Activated T-cell treated with anti-CD3 and anti-CD28 coated beads, Interleukin-2, amount 50 U/mL, for 72 hours (primary cell): Measurements from ENCODE around the gene KAZALD1. TPM values are rescaled to one million over a fixed set of nuclear protein-coding genes. Genes with fewer than 3 reads are reported as not detected.

Experiments used
- ATAC-seq, 2 donors: fragments of 150-1000 bp; cut with Tn5 transposase; replicated peaks in 1 of 2; 2 replicates each; pipeline ENCODE4 v1.10.0; 2021; ENCODE audit warnings: moderate library complexity in 2 of 2, mild to moderate bottlenecking in 1 of 2
- DNase-seq, 2 donors: peaks; one replicate each; pipeline ENCODE4 v3.0.0; 2021 to 2022; ENCODE audit warnings: mixed read lengths in 1 of 2
- H3K27ac Mint-ChIP-seq: one replicate; pipeline ENCODE4 v1.8.0; 2022; ENCODE audit warnings: mild to moderate bottlenecking, moderate library complexity, mixed read lengths
- H3K27me3 Mint-ChIP-seq: one replicate; pipeline ENCODE4 v1.8.0; 2022; ENCODE audit warnings: low read depth, mixed read lengths
- H3K36me3 Mint-ChIP-seq, 2 donors: one replicate each; pipeline ENCODE4 v1.8.0; 2022; ENCODE audit warnings: mixed read lengths in 2 of 2, mild to moderate bottlenecking in 1 of 2; ENCODE audit not compliant: insufficient read depth in 2 of 2
- H3K4me1 Mint-ChIP-seq: one replicate; pipeline ENCODE4 v1.8.0; 2022; ENCODE audit warnings: low read depth, mixed read lengths
- H3K4me3 Mint-ChIP-seq, 2 donors: one replicate each; pipeline ENCODE4 v1.8.0; 2022; ENCODE audit warnings: mild to moderate bottlenecking in 2 of 2, mixed read lengths in 2 of 2, moderate library complexity in 2 of 2
- H3K9me3 Mint-ChIP-seq, 2 donors: one replicate each; pipeline ENCODE4 v1.8.0; 2022; ENCODE audit warnings: mixed read lengths in 2 of 2
- total RNA-seq, 2 donors: library from RNA; stranded (reverse); gene quantifications; one replicate each; pipeline ENCODE4 v1.2.3, GENCODE V29; 2022

KAZALD1 gene
- total RNA-seq, 2 donors from 2014 or later: 0.49 to 0.53 TPM

DNA sequence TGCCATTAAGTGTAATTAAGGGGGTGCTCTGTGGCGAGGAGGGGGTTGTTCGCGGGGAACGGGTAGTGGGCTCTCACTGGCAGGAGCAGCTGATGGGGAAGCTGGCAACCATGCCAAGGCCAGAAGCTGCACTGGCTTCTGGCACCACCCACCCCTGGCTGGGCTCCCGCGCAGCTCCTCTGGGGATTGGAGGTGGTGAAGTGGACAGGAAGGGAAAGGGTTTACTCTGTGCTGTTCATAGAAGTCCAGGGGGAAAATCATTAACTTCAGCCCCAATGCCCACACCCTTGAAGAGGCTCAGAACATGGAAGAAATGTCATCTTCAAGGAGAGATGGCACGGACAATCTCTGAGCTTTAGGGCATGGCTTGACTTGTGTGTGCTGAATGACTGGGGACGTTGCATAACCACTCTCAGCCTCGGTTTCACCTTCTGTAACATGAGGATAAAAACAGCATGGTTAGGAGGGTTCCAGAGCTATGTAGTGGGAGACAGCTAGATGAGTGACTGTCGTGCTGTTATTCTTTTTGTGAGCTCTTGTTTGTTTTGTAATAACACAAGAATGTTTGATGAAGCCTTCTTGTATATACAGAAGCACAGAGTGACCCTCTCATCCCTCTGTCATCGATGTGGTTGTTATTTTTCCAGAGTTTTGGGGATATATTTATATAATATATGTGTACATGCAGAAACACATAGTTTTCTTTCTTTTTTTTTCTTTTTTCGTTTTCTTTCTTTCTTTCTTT lies 29.9 kb downstream of the KAZALD1 start:
- Mint-ChIP-seq H3K36me3 (no peaks in the 10 kb centered on the region), H3K4me3 (no peak overlapping the region), H3K9me3 (no peaks in the 10 kb centered on the region), H3K4me1 (no peaks in the 10 kb centered on the region), H3K27ac (no peak overlapping the region), H3K27me3 (peaks cover 76% of the 10 kb centered on the region)
- DNase-seq: no peak
- no peak for ATAC-seq

- no peaks in the 10 kb centered on the region for H3K9me3 Mint-ChIP-seq
- H3K4me1 Mint-ChIP-seq: no peaks in the 10 kb centered on the region
- no peaks in the 10 kb centered on the region for H3K36me3 Mint-ChIP-seq
- DNase-seq (no peak), ATAC-seq (no peak)
- no peak overlapping the region for H3K4me3 Mint-ChIP-seq
- H3K27me3 Mint-ChIP-seq: peaks cover 76% of the 10 kb centered on the region
- no peak overlapping the region for H3K27ac Mint-ChIP-seq
Observed at GRCh38 chr10:101092881-101093354, 31.1 kb downstream of the KAZALD1 start.

DNA sequence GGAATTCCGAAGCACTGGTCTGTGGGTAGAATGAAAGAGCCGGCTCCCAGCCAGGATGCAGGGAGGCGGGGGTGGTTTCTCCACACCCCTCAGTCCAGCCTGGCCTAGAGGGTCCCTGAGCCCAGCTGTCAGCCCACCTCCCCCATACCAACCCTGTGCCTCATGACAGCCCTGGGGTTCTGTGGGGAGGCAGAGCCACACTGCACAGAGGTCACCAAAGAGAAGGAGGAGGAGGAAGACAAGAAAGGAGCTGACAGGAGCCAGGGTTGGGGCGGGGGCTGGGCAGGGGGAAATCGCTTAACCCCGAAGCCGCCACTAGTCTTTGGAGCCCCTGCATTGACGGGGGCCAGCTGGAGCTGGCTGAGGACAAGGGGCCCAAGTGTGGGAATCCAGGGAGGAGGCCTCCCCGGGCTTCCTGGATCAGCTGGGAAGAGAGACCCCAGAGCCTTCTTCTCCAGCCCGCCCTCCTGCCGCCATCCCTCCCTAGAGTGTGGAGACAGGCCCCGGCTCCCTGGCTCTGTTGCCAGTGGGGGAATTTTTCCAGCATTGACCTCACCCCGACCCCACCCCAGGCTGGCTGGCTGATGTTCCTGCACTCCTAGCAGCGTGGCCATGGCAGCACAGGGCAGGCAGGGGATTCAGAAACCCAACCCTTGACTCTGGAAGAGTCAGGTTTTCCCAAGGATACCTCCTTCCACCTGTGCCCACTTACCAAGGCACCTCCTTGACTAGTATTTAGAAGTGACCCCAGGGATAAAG lies 32.5 kb downstream of the KAZALD1 start:
- peaks cover 67% of the 10 kb centered on the region for H3K27me3 Mint-ChIP-seq
- H3K4me3 Mint-ChIP-seq: no peak overlapping the region
- H3K36me3 Mint-ChIP-seq: no peaks in the 10 kb centered on the region
- H3K27ac Mint-ChIP-seq: no peak overlapping the region
- DNase-seq (no peak), ATAC-seq (no peak)
- no peaks in the 10 kb centered on the region for H3K9me3 Mint-ChIP-seq
- no peaks in the 10 kb centered on the region for H3K4me1 Mint-ChIP-seq

DNA sequence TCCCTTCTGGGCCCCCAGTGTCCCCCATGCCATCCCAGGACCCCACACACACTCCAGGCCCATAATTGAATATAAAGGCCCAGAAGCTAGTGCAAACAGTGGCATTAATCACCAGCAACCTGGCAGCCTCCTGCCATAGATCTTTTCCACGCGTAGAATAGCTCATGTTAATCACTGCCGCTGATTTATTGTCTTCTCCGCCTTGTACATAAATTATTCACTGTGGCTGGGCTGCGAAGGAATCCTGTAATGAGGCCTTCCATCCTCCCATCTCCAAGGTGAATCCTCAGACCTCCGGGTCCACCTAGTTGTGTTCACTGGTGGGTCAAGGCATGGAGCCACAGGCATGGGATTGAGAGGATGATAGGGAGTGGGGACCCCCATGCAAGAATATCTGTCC lies 33.2 kb downstream of the KAZALD1 start:
- no peak overlapping the region for H3K27ac Mint-ChIP-seq
- no peak overlapping the region for H3K4me3 Mint-ChIP-seq
- no peaks in the 10 kb centered on the region for H3K36me3 Mint-ChIP-seq
- no peaks in the 10 kb centered on the region for H3K9me3 Mint-ChIP-seq
- DNase-seq (no peak), ATAC-seq (no peak)
- H3K4me1 Mint-ChIP-seq: no peaks in the 10 kb centered on the region
- peaks cover 71% of the 10 kb centered on the region for H3K27me3 Mint-ChIP-seq

DNA sequence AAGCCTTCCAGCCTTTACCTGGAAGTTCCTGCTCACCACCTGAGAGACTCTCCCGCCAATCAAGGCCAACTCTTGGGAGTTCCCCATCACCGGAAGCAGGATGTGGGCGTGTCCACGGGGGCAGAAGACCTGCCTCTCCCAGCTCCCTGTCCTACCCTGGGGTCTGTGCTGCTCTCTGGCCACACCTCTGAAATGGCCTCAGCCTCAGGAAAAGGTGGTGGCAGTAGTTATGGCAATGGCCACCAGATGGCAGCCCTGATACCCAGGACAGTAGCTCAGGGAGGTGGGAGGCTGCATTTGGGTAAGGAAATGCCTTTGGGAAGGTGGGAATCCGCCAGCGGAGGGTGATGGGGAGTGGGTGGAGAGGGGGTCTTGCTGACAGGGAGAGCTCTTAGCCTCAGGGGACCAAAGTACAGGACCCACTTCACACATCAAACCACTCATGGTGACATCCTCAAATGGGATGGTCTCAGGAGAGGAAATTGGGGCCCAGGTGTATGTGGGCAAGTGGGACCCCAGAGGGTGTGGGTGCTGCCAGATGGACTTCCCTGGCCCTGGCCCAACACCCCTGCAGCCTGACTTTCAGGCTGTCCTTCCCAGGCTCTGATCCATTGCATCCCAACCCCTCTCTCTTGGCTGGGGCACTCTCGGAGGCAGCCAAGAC lies 33.9 kb downstream of the KAZALD1 start:
- no peaks in the 10 kb centered on the region for H3K36me3 Mint-ChIP-seq
- H3K27me3 Mint-ChIP-seq: peaks cover 67% of the 10 kb centered on the region
- no peak overlapping the region for H3K27ac Mint-ChIP-seq
- no peaks in the 10 kb centered on the region for H3K9me3 Mint-ChIP-seq
- DNase-seq (peak; percentile 75 to 78), ATAC-seq (peak; percentile 90 to 92)
- no peak overlapping the region for H3K4me3 Mint-ChIP-seq
- no peaks in the 10 kb centered on the region for H3K4me1 Mint-ChIP-seq

GRCh38 chr10:101096378-101096777 lies 34.6 kb downstream of the KAZALD1 start:
- no peak for DNase-seq
- no peak for ATAC-seq
- Mint-ChIP-seq H3K36me3 (no peaks in the 10 kb centered on the region), H3K27ac (no peak overlapping the region), H3K9me3 (no peaks in the 10 kb centered on the region), H3K4me1 (no peaks in the 10 kb centered on the region), H3K4me3 (no peak overlapping the region), H3K27me3 (peaks cover 64% of the 10 kb centered on the region)

GRCh38 chr10:101097881-101098280 lies 36.1 kb downstream of the KAZALD1 start:
- DNase-seq: no peak
- H3K36me3 Mint-ChIP-seq: no peaks in the 10 kb centered on the region
- no peaks in the 10 kb centered on the region for H3K9me3 Mint-ChIP-seq
- no peak overlapping the region for H3K4me3 Mint-ChIP-seq
- ATAC-seq: no peak
- no peak overlapping the region for H3K27ac Mint-ChIP-seq
- peaks cover 66% of the 10 kb centered on the region for H3K27me3 Mint-ChIP-seq
- no peaks in the 10 kb centered on the region for H3K4me1 Mint-ChIP-seq

DNA sequence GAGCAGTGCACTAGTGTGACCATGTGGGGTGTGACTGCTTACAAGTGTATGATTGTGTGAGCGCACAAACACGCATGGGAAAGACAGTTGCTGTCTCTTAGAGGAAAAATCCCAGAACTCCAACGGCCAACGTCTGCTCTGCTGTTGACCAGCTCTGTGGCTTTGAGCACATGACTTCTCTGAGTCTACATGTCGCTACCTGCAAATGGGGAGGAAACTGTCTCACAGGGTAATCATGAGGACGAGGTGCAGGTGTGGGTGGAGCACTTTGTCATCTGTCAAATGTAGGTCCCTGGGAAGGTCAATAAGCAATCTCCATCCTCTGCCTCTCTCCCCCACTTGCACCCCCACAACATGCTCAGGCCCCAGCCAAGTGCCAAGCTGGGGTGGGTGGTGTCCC lies 38.1 kb downstream of the KAZALD1 start:
- Mint-ChIP-seq H3K9me3 (no peaks in the 10 kb centered on the region), H3K36me3 (no peaks in the 10 kb centered on the region), H3K4me1 (no peaks in the 10 kb centered on the region), H3K27ac (no peak overlapping the region), H3K27me3 (peaks cover 54% of the 10 kb centered on the region), H3K4me3 (no peak overlapping the region)
- DNase-seq: no peak
- no peak for ATAC-seq

DNA sequence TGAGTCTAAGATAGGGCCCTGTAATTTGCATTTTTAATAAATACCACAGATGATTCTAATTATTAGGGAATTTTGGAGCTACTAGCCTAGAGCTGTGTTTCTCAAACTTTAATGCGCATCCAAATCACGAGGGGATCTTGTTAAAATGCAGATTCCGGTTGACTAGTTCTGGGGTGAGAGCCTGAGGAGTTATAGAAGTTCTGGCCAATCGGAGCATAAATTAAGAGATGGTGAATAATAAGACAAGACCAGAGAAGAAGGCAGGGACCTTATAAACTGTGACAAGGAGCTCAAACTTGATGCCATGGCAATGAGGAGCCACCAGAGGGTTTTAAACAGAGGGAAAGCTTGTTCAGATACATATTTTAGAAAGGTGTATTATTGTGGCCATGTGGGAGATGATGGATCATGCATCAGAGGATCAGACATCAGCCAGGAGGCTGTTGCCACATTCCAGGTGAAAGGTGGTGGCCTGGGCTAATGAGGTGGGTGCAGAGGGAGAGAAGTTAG lies 39.6 kb downstream of the KAZALD1 start:
- Mint-ChIP-seq H3K27ac (no peak overlapping the region), H3K9me3 (no peaks in the 10 kb centered on the region), H3K27me3 (peaks cover 44% of the 10 kb centered on the region), H3K4me3 (no peak overlapping the region), H3K36me3 (no peaks in the 10 kb centered on the region), H3K4me1 (no peaks in the 10 kb centered on the region)
- no peak for DNase-seq
- ATAC-seq: no peak

DNA sequence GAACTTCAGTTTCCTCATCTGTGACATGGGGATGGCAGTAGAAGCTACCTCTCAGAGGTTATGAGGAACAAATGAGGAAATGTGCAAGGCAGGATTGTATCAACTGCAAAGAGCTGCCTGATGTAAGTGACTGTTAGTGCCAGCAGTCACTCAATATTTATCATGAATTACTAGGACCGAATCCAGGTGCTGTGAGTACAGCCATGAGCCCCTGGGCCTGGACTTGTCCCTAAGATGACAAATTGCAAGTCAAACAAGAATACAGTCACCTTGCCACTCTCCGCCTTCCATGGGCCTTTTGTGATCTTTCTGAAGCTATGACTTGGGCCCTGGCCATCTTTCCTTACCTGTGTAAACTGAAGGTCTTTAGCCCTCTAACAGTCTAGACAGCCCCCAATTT lies 41.6 kb downstream of the KAZALD1 start:
- Mint-ChIP-seq H3K27me3 (peaks cover 46% of the 10 kb centered on the region), H3K9me3 (no peaks in the 10 kb centered on the region), H3K4me3 (no peak overlapping the region), H3K27ac (no peak overlapping the region), H3K4me1 (no peaks in the 10 kb centered on the region), H3K36me3 (no peaks in the 10 kb centered on the region)
- DNase-seq: no peak
- no peak for ATAC-seq

DNA sequence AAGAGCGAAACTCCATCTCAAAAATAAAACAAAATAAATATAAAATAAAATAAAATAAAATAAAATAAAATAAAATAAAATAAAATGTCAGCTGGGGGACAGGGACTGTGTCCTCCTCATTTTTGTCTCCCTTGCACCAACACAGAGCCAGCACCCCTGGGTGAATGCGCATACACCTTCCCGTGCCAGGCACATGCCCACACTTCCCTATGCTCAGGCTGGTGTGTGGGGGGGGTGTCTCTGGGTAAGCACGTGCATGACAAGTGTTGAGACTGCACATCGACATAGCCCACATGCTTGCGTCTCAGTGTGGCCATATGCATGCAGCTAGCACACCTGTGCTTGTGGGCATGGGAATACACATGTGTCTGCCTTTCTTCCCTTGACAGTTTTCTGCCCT lies 44.6 kb downstream of the KAZALD1 start:
- Mint-ChIP-seq H3K27ac (no peak overlapping the region), H3K36me3 (no peaks in the 10 kb centered on the region), H3K4me3 (no peak overlapping the region), H3K9me3 (no peaks in the 10 kb centered on the region), H3K4me1 (no peaks in the 10 kb centered on the region), H3K27me3 (peaks cover 38% of the 10 kb centered on the region)
- ATAC-seq (no peak), DNase-seq (no peak)

DNA sequence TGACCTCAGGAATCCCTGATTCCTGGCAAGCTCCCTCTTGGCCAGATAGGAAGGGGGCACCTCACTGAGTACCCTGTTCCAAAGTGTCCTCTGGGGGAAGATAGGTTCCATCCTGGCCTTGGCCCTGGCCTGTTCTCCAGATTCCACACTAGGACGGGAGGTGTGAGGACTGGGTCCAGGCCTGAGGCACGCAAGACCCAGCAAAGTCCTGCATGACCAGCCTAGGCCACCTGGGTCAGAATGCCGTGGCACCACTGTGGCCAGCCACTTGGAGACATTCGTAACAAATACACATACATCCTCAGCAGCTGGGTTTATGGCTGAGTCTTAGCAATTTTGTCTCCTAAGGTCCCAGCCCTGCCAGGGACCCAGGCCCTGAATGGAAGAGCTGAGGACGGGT lies 46.0 kb downstream of the KAZALD1 start:
- Mint-ChIP-seq H3K4me1 (no peaks in the 10 kb centered on the region), H3K27me3 (peaks cover 30% of the 10 kb centered on the region), H3K9me3 (no peaks in the 10 kb centered on the region), H3K27ac (no peak overlapping the region), H3K4me3 (no peak overlapping the region), H3K36me3 (no peaks in the 10 kb centered on the region)
- ATAC-seq: no peak
- no peak for DNase-seq

- Mint-ChIP-seq H3K36me3 (no peaks in the 10 kb centered on the region), H3K4me3 (no peak overlapping the region), H3K4me1 (no peaks in the 10 kb centered on the region), H3K9me3 (no peaks in the 10 kb centered on the region), H3K27me3 (peaks cover 53% of the 10 kb centered on the region), H3K27ac (no peak overlapping the region)
- ATAC-seq (no peak), DNase-seq (no peak)
Observed at GRCh38 chr10:101110856-101111523, 49.2 kb downstream of the KAZALD1 start.
